ENCODE results near the gene LRMDA. TPM values are rescaled to one million over a fixed set of nuclear protein-coding genes. Genes with fewer than 3 reads are reported as not detected.

LRMDA gene
- total and polyA plus RNA-seq, 2 donors (not counting 3 experiments of a cell fraction or from before 2014, with no cell fraction given) = 9.7 to 18.0 TPM

DNA sequence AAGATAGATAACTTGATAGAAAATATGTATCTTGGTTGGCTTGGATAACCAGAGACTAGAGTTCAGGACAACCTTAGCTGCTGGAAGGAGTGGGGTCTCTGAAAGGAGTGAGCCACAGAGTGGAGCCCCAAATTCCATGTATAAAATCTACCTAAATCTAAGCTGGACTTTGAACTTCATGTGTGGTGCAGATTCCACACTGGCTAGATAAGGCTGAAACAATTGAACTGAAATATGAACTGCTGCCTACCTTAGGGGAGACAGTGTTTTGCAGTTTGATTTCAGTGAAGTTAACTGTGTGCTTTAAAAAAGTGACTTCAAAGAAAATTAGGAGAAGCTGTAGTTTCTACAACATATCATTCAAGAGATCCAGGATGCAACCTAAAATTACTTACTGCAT, 123.9 kb downstream of the LRMDA start:
- ChIA-PET POLR2A (no interaction called here), CTCF (no interaction called here)
- Histone ChIP-seq H3K9ac (replicated peaks; ENCODE audit: extremely low read depth, insufficient read depth, low read length) (no peak overlapping the region), H3K4me1 (ENCODE audit: control insufficient read depth, extremely low read depth, insufficient read depth, low read length) (no peaks in the 10 kb centered on the region), H3K4me2 (ENCODE audit: insufficient read depth, low read length) (no peak overlapping the region), H3K4me3 (replicated peaks in 1 of 3; ENCODE audit: insufficient read depth in 1 of 3, low read depth in 1 of 3, low read length in 3 of 3) (no peak overlapping the region), H4K20me1 (replicated peaks; ENCODE audit: control insufficient read depth, extremely low read depth, insufficient read depth, low read length) (no peaks in the 10 kb centered on the region), H3K27ac (ENCODE audit: insufficient read depth, low read depth, low read length) (no peak overlapping the region), H3K9me3 (replicated peaks; ENCODE audit: control insufficient read depth, insufficient read depth, low read length) (no peaks in the 10 kb centered on the region), H3K79me2 (ENCODE audit: control insufficient read depth, insufficient read depth, low read length) (no peaks in the 10 kb centered on the region), H3K27me3 (ENCODE audit: control insufficient read depth in 2 of 2, insufficient read depth in 2 of 2, low read length in 2 of 2) (no peaks in the 10 kb centered on the region), H3K36me3 (ENCODE audit: control insufficient read depth in 2 of 2, extremely low read depth in 1 of 2, insufficient read depth in 2 of 2, low read length in 2 of 2) (no peaks in the 10 kb centered on the region), H3K9me1 (replicated peaks; ENCODE audit: control insufficient read depth, extremely low read depth, insufficient read depth, low read length) (no peaks in the 10 kb centered on the region), H2AFZ (ENCODE audit: low read depth, low read length) (no peak overlapping the region)
- no peak for TF ChIP-seq FOS (IDR thresholded peaks at IDR 0.05; ENCODE audit: borderline replicate concordance, insufficient read depth, low read length)
- TF ChIP-seq, protein P1, sequence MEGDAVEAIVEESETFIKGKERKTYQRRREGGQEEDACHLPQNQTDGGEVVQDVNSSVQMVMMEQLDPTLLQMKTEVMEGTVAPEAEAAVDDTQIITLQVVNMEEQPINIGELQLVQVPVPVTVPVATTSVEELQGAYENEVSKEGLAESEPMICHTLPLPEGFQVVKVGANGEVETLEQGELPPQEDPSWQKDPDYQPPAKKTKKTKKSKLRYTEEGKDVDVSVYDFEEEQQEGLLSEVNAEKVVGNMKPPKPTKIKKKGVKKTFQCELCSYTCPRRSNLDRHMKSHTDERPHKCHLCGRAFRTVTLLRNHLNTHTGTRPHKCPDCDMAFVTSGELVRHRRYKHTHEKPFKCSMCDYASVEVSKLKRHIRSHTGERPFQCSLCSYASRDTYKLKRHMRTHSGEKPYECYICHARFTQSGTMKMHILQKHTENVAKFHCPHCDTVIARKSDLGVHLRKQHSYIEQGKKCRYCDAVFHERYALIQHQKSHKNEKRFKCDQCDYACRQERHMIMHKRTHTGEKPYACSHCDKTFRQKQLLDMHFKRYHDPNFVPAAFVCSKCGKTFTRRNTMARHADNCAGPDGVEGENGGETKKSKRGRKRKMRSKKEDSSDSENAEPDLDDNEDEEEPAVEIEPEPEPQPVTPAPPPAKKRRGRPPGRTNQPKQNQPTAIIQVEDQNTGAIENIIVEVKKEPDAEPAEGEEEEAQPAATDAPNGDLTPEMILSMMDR (IDR thresholded peaks at IDR 0.05; ENCODE audit: extremely low read depth in 1 of 2, insufficient read depth in 1 of 2, low read depth in 1 of 2, low read length in 2 of 2) = no peak
- TF ChIP-seq POLR2AphosphoS5 (IDR thresholded peaks at IDR 0.05; ENCODE audit: insufficient read depth, low read depth, low read length) = no peak
- TF ChIP-seq GATA2 (IDR thresholded peaks at IDR 0.05; ENCODE audit: insufficient read depth, insufficient read length, low read depth, low read length) = no peak
- TF ChIP-seq MYC (IDR thresholded peaks at IDR 0.05; ENCODE audit: low read depth, low read length) = no peak
- TF ChIP-seq EZH2 (IDR thresholded peaks at IDR 0.05; ENCODE audit: borderline replicate concordance, low read depth, low read length, severe bottlenecking) = no peak
- no peak for TF ChIP-seq POLR2A (IDR thresholded peaks at IDR 0.05; ENCODE audit: low read depth, low read length)
- TF ChIP-seq JUN (IDR thresholded peaks at IDR 0.05; ENCODE audit: borderline replicate concordance, insufficient read depth, insufficient read length, low read depth) = no peak
- TF ChIP-seq, protein P2, sequence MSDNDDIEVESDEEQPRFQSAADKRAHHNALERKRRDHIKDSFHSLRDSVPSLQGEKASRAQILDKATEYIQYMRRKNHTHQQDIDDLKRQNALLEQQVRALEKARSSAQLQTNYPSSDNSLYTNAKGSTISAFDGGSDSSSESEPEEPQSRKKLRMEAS (IDR thresholded peaks at IDR 0.05; ENCODE audit: insufficient read depth, insufficient read length) = no peak
- FAIRE-seq = no peak
- dilution Hi-C loops (cut with MboI; ENCODE audit: extremely low pct_ligation_motif_present, low sequenced_read_pairs) = no loop called here
- BruUV-seq (replicated peaks) = no TSS peak
- DNase-seq (ENCODE audit: low read depth, low spot score) = no peak
- intact Hi-C loops (cut with micrococcal nuclease) = no loop called here
